Thyroid gland (tissue), 4 donors: ENCODE data around the gene DENND1A. TPM values are rescaled to one million over a fixed set of nuclear protein-coding genes. Genes with fewer than 3 reads are reported as not detected.
"Not testable (repeated sequence)": the region's sequence is repeated elsewhere in the genome, so short reads cannot be mapped to it uniquely, and the experiment has no call there.

Source experiments
- DNase-seq, 2 donors: peaks; one replicate each; pipeline ENCODE4 v3.0.0-alpha.2; 2019
- H3K27ac ChIP-seq, 3 donors: fragments of 200-600 bp; sonication (generic); 1 replicate in 2 of 3; 2 replicates in 1 of 3; pipeline ENCODE4 v1.5.1; 2016 to 2019; ENCODE audit warnings: mild to moderate bottlenecking in 1 of 3, moderate library complexity in 1 of 3
- H3K27me3 ChIP-seq: fragments of 200-600 bp; sonication (generic); one replicate; pipeline ENCODE4 v1.5.1; 2019
- H3K36me3 ChIP-seq, 2 donors: fragments of 200-600 bp; sonication (generic); one replicate each; pipeline ENCODE4 v1.5.1; 2016 to 2019
- H3K4me1 ChIP-seq, 2 donors: fragments of 200-600 bp; sonication (generic); one replicate each; pipeline ENCODE4 v1.5.1; 2017 to 2019
- H3K4me3 ChIP-seq, 3 donors: fragments of 200-600 bp; sonication (generic); replicated peaks in 1 of 3; 1 replicate in 2 of 3; 2 replicates in 1 of 3; pipeline ENCODE4 v1.5.1; 2016; ENCODE audit warnings: mild to moderate bottlenecking in 1 of 3
- H3K9me3 ChIP-seq: fragments of 200-600 bp; sonication (generic); one replicate; pipeline ENCODE4 v1.5.1; 2017
- POLR2A ChIP-seq, 2 donors: fragments of 450-650 bp; IDR thresholded peaks; one replicate each; pipeline ENCODE4 v1.6.1; 2017; ENCODE audit warnings: antibody characterized with exemption in 2 of 2, mild to moderate bottlenecking in 2 of 2, moderate library complexity in 1 of 2
- WGBS, 2 donors: methylation state at CpG; one replicate each; pipeline ENCODE4 v1.1.5; 2017; 5-methylcytosine and 5-hydroxymethylcytosine counted together
- intact Hi-C: fragments of 100-400 bp; cut with DNase I; formaldehyde crosslinking; loops from one replicate; pipeline ENCODE4 v1.15.1; 2023
- total RNA-seq, 4 donors: library from RNA; depleted of rRNA; stranded (reverse); fragments of >200 nt; gene quantifications; one replicate each; pipeline ENCODE4 v1.2.3, GENCODE V29; 2016
- TF ChIP-seq, protein P1 (sequence below), 6 experiments: fragments of 200-600 bp in 3 of 6; fragments of 450-650 bp in 3 of 6; sonication (generic) in 3 of 6; IDR thresholded peaks; one replicate each; pipeline ENCODE4 v1.5.1; 2016 to 2019; ENCODE audit warnings: antibody characterized with exemption in 6 of 6, mild to moderate bottlenecking in 2 of 6, inconsistent platforms in 1 of 6, moderate library complexity in 1 of 6

DENND1A gene
- total RNA-seq, 4 donors from 2014 or later: 18.8 to 34.4 (median 28.2) TPM

DNA sequence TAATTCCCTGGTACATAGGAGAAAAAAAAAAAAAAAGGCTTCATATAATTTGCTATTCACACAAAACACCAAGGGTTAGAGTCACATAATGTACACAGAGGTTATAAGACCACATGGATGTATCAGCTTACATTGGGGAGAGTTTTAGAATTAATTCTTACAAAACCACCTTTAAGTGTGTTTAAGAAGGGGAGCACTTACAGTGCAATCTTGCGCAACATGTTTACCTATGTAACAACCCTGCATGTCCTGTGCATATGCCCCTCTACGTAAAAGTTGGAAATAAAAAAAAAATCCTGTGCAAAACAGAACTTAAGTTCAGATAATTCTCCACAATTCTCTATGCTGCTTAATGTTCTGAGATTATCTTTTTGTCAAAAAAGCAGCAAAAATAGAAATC lies 190.0 kb downstream of the DENND1A start:
- intact Hi-C loops: no loop called here
- no peaks in the 10 kb centered on the region for H3K9me3 ChIP-seq
- H3K4me3 ChIP-seq: no peak overlapping the region
- no peak for DNase-seq
- TF ChIP-seq POLR2A (IDR thresholded peaks at IDR 0.05): no peak
- TF ChIP-seq, protein P1, sequence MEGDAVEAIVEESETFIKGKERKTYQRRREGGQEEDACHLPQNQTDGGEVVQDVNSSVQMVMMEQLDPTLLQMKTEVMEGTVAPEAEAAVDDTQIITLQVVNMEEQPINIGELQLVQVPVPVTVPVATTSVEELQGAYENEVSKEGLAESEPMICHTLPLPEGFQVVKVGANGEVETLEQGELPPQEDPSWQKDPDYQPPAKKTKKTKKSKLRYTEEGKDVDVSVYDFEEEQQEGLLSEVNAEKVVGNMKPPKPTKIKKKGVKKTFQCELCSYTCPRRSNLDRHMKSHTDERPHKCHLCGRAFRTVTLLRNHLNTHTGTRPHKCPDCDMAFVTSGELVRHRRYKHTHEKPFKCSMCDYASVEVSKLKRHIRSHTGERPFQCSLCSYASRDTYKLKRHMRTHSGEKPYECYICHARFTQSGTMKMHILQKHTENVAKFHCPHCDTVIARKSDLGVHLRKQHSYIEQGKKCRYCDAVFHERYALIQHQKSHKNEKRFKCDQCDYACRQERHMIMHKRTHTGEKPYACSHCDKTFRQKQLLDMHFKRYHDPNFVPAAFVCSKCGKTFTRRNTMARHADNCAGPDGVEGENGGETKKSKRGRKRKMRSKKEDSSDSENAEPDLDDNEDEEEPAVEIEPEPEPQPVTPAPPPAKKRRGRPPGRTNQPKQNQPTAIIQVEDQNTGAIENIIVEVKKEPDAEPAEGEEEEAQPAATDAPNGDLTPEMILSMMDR (IDR thresholded peaks at IDR 0.05): no peak
- WGBS, 2 donors: 81 to 85% methylated on average over 2 of the region's 2 CpGs
- H3K27ac ChIP-seq: peak overlapping the region; percentile 42 to 68 (median 57)
- H3K4me1 ChIP-seq: peaks cover 11 to 30% of the 10 kb centered on the region in 2 donors
- no peaks in the 10 kb centered on the region for H3K36me3 ChIP-seq
- no peaks in the 10 kb centered on the region for H3K27me3 ChIP-seq

DNA sequence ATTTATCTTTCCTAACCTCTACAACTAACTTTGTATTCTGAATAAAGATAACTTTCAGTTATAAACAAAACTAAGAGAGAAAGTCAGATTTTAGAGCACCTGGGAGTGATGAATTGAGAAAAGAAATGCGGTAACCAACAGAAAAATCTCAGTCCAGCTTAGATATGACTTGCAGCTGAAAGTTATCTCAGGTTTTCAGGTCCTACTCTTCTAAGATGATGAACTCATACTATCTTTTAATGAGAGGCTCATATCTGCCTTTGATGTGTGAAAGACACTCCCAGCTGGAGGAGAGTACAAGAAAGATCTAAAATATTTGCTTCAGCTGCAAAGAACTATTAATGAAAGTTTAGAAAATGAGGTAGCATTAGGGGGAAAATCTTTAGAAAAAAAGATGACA lies 190.5 kb downstream of the DENND1A start:
- DNase-seq: no peak
- Histone ChIP-seq H3K4me1 (peaks cover 11 to 30% of the 10 kb centered on the region in 2 donors), H3K36me3 (no peaks in the 10 kb centered on the region), H3K9me3 (no peaks in the 10 kb centered on the region), H3K4me3 (no peak overlapping the region), H3K27ac (peak overlapping the region in 1 of 3 donors; percentile 42), H3K27me3 (no peaks in the 10 kb centered on the region)
- WGBS, 2 donors: 98% methylated on average over 1 of the region's 1 CpG
- intact Hi-C loops: no loop called here
- TF ChIP-seq, protein P1 (IDR thresholded peaks at IDR 0.05): no peak
- TF ChIP-seq POLR2A (IDR thresholded peaks at IDR 0.05): no peak

- Histone ChIP-seq H3K27ac (no peak overlapping the region), H3K36me3 (no peaks in the 10 kb centered on the region), H3K4me1 (peaks cover 11 to 30% of the 10 kb centered on the region in 2 donors), H3K4me3 (no peak overlapping the region), H3K27me3 (no peaks in the 10 kb centered on the region), H3K9me3 (no peaks in the 10 kb centered on the region)
- TF ChIP-seq, protein P1 (IDR thresholded peaks at IDR 0.05): no peak
- no peak for TF ChIP-seq POLR2A (IDR thresholded peaks at IDR 0.05)
- WGBS, 2 donors: 93% methylated on average over 2 of the region's 2 CpGs
- intact Hi-C loops: no loop called here
- no peak for DNase-seq
Observed at GRCh38 chr9:123738648-123739047, 191.3 kb downstream of the DENND1A start.

GRCh38 chr9:123735376-123735775 lies 194.6 kb downstream of the DENND1A start:
- 98% methylated on average over 4 of the region's 4 CpGs for WGBS, 2 donors
- H3K4me1 ChIP-seq: peaks cover 0 to under 1% of the 10 kb centered on the region in 2 donors

GRCh38 chr9:123728571-123728970 lies 201.4 kb downstream of the DENND1A start:
- H3K4me3 ChIP-seq, H3K27ac ChIP-seq, intact Hi-C loops, H3K27me3 ChIP-seq, DNase-seq, H3K36me3 ChIP-seq, H3K9me3 ChIP-seq: not testable (repeated sequence)
- WGBS, 2 donors: 96 to 98% methylated on average over 5 of the region's 5 CpGs
- H3K4me1 ChIP-seq: peaks cover 16 to 29% of the 10 kb centered on the region in 2 donors

More at GRCh38 chr9:123735376-123735775, 194.6 kb downstream of the DENND1A start:
- Histone ChIP-seq H3K36me3 (no peaks in the 10 kb centered on the region), H3K4me3 (no peak overlapping the region), H3K9me3 (no peaks in the 10 kb centered on the region), H3K27ac (no peak overlapping the region), H3K27me3 (no peaks in the 10 kb centered on the region)
- TF ChIP-seq, protein P1 (IDR thresholded peaks at IDR 0.05): no peak
- TF ChIP-seq POLR2A (IDR thresholded peaks at IDR 0.05): no peak
- no peak for DNase-seq
- intact Hi-C loops: no loop called here

DNA sequence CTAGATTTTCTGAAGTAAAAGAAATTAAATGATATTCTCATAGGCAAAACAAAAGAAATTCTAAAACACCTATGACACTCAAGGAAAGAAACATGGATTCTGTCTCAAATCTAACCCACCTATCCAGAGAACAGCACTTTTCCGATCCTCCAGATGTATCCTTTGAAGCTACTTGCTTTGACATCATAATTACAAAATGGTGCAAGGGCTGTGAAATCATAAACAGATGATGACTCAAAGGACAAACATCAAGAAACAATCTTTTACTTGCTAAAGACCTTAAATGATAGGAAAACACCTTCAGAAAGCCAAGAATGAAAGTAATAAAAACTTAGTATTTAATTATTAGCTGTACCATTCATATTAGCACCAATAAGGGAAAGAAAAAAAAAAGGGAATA lies 202.6 kb downstream of the DENND1A start:
- DNase-seq: no peak
- peaks cover 16 to 29% of the 10 kb centered on the region in 2 donors for H3K4me1 ChIP-seq
- intact Hi-C loops: no loop called here

More for the DNA sequence above, 202.6 kb downstream of the DENND1A start:
- Histone ChIP-seq H3K27ac (no peak overlapping the region), H3K9me3 (no peaks in the 10 kb centered on the region), H3K4me3 (no peak overlapping the region), H3K36me3 (no peaks in the 10 kb centered on the region), H3K27me3 (no peaks in the 10 kb centered on the region)
- no peak for TF ChIP-seq POLR2A (IDR thresholded peaks at IDR 0.05)
- TF ChIP-seq, protein P1 (IDR thresholded peaks at IDR 0.05): no peak
- WGBS, 2 donors: 98% methylated on average over 1 of the region's 1 CpG
